ENCODE measurements around the gene TNNT2. TPM values are rescaled to one million over a fixed set of nuclear protein-coding genes. Genes with fewer than 3 reads are reported as not detected.
A peak's percentile ranks its signal among the peaks of the same experiment; 100 is the strongest.

Gene TNNT2
- total RNA-seq, 2 donors from 2014 or later = not detected

- no peak overlapping the region for H3K4me3 Mint-ChIP-seq
- H3K27me3 Mint-ChIP-seq = peaks cover 17% of the 10 kb centered on the region
- no peak for ATAC-seq (replicated peaks)
- no peak overlapping the region for H3K27ac Mint-ChIP-seq
- no peaks in the 10 kb centered on the region for H3K36me3 Mint-ChIP-seq (ENCODE audit: low read depth)
- no peaks in the 10 kb centered on the region for H3K9me3 Mint-ChIP-seq
- H3K4me1 Mint-ChIP-seq = no peaks in the 10 kb centered on the region
These were observed 57.8 kb downstream of the TNNT2 start for GRCh38 chr1:201319631-201320030.

GRCh38 chr1:201318504-201319340 is 58.8 kb downstream of the TNNT2 start:
- Mint-ChIP-seq H3K36me3 (ENCODE audit: low read depth) (no peaks in the 10 kb centered on the region), H3K4me1 (no peaks in the 10 kb centered on the region), H3K27ac (no peak overlapping the region), H3K4me3 (no peak overlapping the region), H3K27me3 (peaks cover 20% of the 10 kb centered on the region), H3K9me3 (no peaks in the 10 kb centered on the region)
- no peak for ATAC-seq (replicated peaks)

GRCh38 chr1:201317551-201317950 is 59.9 kb downstream of the TNNT2 start:
- Mint-ChIP-seq H3K36me3 (ENCODE audit: low read depth) (no peaks in the 10 kb centered on the region), H3K4me1 (no peaks in the 10 kb centered on the region), H3K9me3 (no peaks in the 10 kb centered on the region), H3K4me3 (no peak overlapping the region), H3K27ac (no peak overlapping the region), H3K27me3 (peaks cover 24% of the 10 kb centered on the region)
- no peak for ATAC-seq (replicated peaks)

- H3K27me3 Mint-ChIP-seq = peaks cover 24% of the 10 kb centered on the region
- ATAC-seq (replicated peaks) = no peak
- H3K9me3 Mint-ChIP-seq = no peaks in the 10 kb centered on the region
- H3K4me3 Mint-ChIP-seq = no peak overlapping the region
- H3K4me1 Mint-ChIP-seq = no peaks in the 10 kb centered on the region
- H3K27ac Mint-ChIP-seq = no peak overlapping the region
- no peaks in the 10 kb centered on the region for H3K36me3 Mint-ChIP-seq (ENCODE audit: low read depth)
These were observed 60.9 kb downstream of the TNNT2 start for GRCh38 chr1:201316556-201316955.

- no peak overlapping the region for H3K27ac Mint-ChIP-seq
- H3K27me3 Mint-ChIP-seq = peaks cover 38% of the 10 kb centered on the region
- no peaks in the 10 kb centered on the region for H3K4me1 Mint-ChIP-seq
- no peaks in the 10 kb centered on the region for H3K36me3 Mint-ChIP-seq (ENCODE audit: low read depth)
- no peak overlapping the region for H3K4me3 Mint-ChIP-seq
- no peaks in the 10 kb centered on the region for H3K9me3 Mint-ChIP-seq
- ATAC-seq (replicated peaks) = no peak
These were observed 64.4 kb downstream of the TNNT2 start for GRCh38 chr1:201313086-201313485.

- ATAC-seq (replicated peaks) = no peak
- Mint-ChIP-seq H3K9me3 (no peaks in the 10 kb centered on the region), H3K4me1 (no peaks in the 10 kb centered on the region)
These were observed 65.2 kb downstream of the TNNT2 start for GRCh38 chr1:201312298-201312697.

GRCh38 chr1:201311356-201312011 is 66.0 kb downstream of the TNNT2 start:
- Mint-ChIP-seq H3K4me3 (no peak overlapping the region), H3K27ac (no peak overlapping the region), H3K9me3 (no peaks in the 10 kb centered on the region), H3K4me1 (no peaks in the 10 kb centered on the region), H3K27me3 (peaks cover 40% of the 10 kb centered on the region), H3K36me3 (ENCODE audit: low read depth) (no peaks in the 10 kb centered on the region)
- peak; percentile 57 for ATAC-seq (replicated peaks)

More at GRCh38 chr1:201312298-201312697, 65.2 kb downstream of the TNNT2 start:
- Mint-ChIP-seq H3K27ac (no peak overlapping the region), H3K27me3 (peaks cover 40% of the 10 kb centered on the region), H3K36me3 (ENCODE audit: low read depth) (no peaks in the 10 kb centered on the region), H3K4me3 (no peak overlapping the region)

- Mint-ChIP-seq H3K4me1 (no peaks in the 10 kb centered on the region), H3K27ac (no peak overlapping the region), H3K4me3 (no peak overlapping the region), H3K9me3 (no peaks in the 10 kb centered on the region), H3K27me3 (peaks cover 38% of the 10 kb centered on the region), H3K36me3 (ENCODE audit: low read depth) (no peaks in the 10 kb centered on the region)
- peak; percentile 16 for ATAC-seq (replicated peaks)
These were observed 66.5 kb downstream of the TNNT2 start for GRCh38 chr1:201310986-201311355.

GRCh38 chr1:201310251-201310985 is 67.1 kb downstream of the TNNT2 start:
- peaks cover 34% of the 10 kb centered on the region for H3K27me3 Mint-ChIP-seq
- H3K4me3 Mint-ChIP-seq = no peak overlapping the region
- H3K27ac Mint-ChIP-seq = no peak overlapping the region
- no peaks in the 10 kb centered on the region for H3K9me3 Mint-ChIP-seq
- ATAC-seq (replicated peaks) = no peak
- no peaks in the 10 kb centered on the region for H3K4me1 Mint-ChIP-seq
- H3K36me3 Mint-ChIP-seq (ENCODE audit: low read depth) = no peaks in the 10 kb centered on the region

- Mint-ChIP-seq H3K27me3 (peaks cover 28% of the 10 kb centered on the region), H3K4me3 (no peak overlapping the region), H3K4me1 (no peaks in the 10 kb centered on the region), H3K9me3 (no peaks in the 10 kb centered on the region), H3K36me3 (ENCODE audit: low read depth) (no peaks in the 10 kb centered on the region), H3K27ac (no peak overlapping the region)
- ATAC-seq (replicated peaks) = no peak
These were observed 68.1 kb downstream of the TNNT2 start for GRCh38 chr1:201309416-201309815.

Other genes starting within 250 kb of the TNNT2 start
- gene TMEM9, start 223.2 kb downstream of the TNNT2 start, total RNA-seq = 10 to 100 TPM; 19.5 to 25.7 TPM
- gene IGFN1, start 186.9 kb downstream of the TNNT2 start, total RNA-seq = under 1 TPM in 1 of 2 donors, not detected in 1; 0.21 TPM
- gene PKP1, start 94.2 kb downstream of the TNNT2 start, total RNA-seq = not detected
- gene LAD1, start 21.6 kb upstream of the TNNT2 start, total RNA-seq = not detected
- gene TNNI1, start 44.0 kb upstream of the TNNT2 start, total RNA-seq = not detected
- gene PHLDA3, start 91.5 kb upstream of the TNNT2 start, total RNA-seq = 10 to 100 TPM in 1 of 2 donors, 1 to 10 TPM in 1; 9.4 to 21.0 TPM
- gene CSRP1, start 129.4 kb upstream of the TNNT2 start, total RNA-seq = 10 to 100 TPM; 25.0 to 51.1 TPM
- gene NAV1, start 161.4 kb upstream of the TNNT2 start, total RNA-seq = 1 to 10 TPM in 1 of 2 donors, under 1 TPM in 1; 0.28 to 1.3 TPM